Brain pericyte (primary cell): Measurements from ENCODE around the gene BTBD8.

Experiments used
- DNase-seq: peaks from one replicate; pipeline ENCODE4 v3.0.0-alpha.2; 2012; ENCODE audit warnings: low read depth, low spot score

The BTBD8 gene

DNA sequence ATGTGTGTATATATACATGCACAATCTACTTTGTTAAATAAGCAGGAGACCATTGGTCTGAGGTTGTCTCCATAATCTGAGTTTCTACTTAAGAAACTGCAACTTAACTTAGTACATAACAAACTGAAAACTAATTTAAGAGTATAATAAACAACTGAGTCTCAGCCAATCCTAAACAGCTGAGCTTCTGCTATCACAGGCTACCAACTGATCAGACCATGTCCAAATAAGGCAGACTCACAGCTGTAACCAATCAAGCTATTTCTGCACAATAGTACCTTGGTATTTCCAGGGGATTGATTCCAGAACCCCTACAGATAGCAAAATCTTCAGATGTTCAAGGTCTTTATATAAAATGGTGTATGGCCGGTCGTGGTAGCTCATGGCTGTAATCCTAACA lies 111.6 kb downstream of the BTBD8 start:
- DNase-seq, result no peak

DNA sequence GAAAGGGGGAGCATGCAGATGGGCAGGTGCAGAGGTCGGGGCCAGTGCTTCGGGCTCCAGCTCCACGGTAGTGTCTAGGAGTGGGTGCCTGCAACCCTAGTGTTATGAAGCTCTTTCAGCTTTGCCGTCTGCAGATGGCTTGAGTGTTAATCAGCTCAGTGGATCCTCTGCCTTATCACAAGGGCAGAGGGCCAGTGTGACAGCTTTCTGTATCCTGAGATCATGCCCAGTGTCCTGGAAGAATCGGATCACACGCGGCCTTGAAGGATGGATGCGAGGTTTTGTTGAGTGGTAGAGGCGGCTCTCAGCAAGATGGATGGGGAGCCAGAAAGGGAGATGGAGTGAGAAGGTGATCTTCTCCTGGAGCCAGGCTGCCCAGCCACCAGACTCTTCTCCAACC lies 112.1 kb downstream of the BTBD8 start:
- DNase-seq, result no peak

DNA sequence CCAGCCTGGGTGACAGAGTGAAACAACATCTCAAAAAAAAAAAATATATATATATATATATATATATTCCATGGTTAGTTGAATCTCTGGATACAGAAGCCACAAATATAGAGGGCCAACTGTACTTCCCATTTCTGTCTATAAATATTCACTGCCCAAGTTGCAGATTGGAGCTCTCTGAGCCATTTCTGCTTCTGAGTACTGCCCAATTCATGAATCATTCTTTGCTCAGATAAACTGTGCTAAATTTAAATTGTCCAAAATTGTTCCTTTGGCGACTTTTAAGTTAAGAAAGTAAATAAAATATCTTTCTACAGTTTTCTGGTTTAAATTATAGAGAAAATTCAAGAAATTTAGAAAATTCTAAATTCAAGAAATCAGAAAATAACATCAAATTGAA lies 114.4 kb downstream of the BTBD8 start:
- DNase-seq, result no peak

DNA sequence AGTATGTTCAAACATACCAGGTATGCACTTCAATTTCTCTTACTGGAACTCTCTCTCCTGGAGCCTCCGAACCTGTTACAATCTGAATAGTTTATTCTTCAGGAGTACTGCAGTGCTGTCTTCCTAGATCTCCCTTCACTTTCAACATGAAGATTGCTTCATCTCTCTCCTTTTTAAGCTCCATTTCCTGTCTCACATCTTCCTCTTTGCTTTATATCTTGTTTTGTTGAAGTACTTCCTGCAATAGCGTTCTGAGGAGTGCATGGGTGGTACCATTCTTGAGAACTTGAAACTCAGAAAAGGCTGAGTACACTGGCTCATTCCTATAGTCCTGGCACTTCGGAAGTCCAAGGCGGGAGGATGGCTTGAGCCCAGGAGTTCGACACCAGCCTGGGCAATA lies 121.8 kb downstream of the BTBD8 start:
- DNase-seq, result no peak

DNA sequence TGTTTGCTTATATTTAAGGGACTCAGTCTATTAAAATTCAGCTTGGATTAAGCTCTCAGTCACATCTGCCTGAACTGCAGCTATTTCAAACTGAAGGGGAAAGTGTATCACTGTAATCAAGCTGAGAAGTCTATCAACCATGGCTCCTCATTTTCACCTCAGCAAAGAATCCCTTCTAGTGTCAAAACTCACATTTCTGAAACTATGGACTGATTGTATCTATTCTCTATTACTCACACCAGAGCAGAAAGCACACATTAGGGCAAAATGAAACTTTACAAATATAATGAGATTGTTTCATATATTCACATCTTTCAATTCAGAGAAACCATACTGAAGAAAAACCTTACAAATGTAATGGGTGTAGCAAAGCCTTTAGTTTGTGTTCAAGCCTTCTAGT lies 123.0 kb downstream of the BTBD8 start:
- DNase-seq, result no peak

DNA sequence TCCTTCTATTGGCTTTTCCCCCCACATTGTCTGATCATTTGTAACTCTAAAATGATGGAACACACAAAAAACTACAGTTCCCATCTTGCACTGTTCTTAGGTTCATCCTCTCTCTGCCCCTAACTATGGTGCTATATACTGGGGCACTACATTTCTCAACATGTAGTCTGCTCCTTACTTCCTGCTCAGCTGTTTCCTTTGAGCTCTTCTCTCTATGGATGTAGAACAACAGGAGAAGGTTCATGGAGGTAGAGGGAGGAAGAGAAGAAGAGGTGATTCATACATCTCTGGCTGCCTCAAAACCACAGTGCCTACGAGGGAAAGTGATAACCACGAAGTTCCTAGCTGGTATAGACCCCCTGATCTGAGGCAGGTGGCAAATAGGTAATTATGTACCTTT lies 130.6 kb downstream of the BTBD8 start:
- no peak for DNase-seq

DNA sequence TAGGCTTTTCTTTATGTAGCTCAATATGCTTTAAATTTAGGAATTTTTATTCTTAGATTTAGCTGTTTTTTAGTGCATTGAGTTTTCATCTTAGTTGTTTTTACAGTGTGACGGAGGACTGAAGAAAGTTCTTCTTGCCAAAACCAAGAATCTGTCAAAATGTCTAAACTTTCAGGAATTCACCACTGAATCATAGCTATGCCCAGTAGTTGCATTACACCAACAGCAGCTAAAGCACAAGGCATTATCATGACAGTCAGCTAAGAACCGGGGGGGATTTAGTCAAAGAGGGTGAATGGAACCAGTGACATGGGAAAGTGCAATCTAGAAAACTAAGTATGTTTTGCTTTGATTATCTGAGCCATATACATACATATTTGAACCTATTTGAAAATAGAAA lies 131.0 kb downstream of the BTBD8 start:
- no peak for DNase-seq

DNA sequence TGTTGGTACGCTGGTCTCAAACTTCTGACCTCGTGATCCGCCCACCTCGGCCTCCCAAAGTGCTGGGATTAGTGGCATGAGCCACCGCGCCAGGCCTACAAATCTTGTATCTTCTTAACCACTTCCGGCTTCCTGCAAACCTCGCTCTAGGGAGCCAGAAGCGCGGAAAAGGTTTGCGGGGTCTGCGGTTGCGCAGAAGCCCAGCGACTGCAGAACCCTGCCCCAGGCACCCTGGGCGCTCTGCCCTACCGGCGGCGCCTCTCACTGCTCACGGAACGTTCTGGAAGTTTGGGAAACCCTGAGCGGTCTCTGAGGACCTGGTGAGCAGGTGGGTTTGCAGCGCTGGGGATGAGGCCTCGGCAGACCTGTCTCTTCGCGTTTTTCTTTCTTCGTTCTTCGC lies 137.6 kb downstream of the BTBD8 start, which contains the start of gene C1orf146:
Gene C1orf146, plus strand, starts transcription at position 195 of the 400 bp plus-strand sequence. CDS start 13,506 bp downstream, outside the sequence.
- DNase-seq, result no peak

DNA sequence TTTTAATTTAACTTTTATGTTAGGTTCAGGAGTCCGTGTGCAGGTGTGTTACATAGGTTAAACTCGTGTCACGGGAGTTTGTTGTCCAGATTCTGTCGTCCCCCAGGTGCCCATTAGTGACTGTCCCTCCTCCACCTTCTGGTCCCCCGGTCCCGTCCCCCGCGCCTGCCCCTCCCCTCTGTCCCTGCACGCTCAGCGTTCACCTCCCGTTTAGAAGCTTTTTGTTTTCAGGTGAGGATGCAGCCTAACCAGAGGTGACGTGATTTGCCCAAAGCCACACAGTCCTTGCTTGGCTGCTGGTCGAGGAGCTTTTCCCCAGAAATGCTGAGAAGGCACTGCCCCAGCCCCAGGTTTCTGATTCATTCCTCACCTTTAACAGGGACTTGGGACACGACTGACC lies 138.4 kb downstream of the BTBD8 start:
- no peak for DNase-seq

DNA sequence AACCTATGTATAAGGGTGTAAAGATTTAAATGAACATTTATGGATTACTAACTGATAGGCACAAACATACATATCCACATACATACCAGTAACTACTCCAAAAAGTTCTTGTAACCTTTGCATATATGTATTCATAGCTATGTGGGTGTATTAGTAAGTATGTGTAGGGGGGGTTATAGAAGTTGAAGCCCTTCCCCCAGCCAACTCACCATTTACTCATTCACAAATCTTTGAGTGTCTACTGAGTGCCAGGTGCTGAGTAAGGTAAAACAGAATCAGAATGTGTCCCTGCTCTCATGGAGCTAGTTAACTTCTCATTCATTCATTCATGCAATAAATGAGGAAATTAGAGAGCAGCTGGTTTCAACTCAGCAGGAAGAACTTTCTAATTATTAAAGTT lies 138.9 kb downstream of the BTBD8 start:
- DNase-seq, result no peak

DNA sequence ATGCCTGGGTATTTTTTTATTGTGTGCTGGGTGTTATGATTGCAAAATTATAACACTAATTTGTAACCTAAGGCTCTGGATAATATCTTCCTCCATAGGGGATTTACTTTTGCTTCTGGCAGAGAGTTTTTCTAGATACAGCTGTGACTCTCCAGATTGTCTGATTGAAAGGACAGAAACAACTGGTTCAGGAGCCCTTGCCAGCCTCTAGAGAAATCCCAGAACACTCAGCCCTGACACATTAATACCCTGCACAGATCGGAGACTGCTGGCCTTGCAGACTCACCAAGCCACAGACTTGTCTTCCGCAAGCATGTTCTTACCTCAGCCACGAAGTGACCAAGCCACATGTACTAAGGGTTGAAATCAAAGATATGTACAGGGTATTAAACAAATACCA lies 148.3 kb downstream of the BTBD8 start:
- no peak for DNase-seq

DNA sequence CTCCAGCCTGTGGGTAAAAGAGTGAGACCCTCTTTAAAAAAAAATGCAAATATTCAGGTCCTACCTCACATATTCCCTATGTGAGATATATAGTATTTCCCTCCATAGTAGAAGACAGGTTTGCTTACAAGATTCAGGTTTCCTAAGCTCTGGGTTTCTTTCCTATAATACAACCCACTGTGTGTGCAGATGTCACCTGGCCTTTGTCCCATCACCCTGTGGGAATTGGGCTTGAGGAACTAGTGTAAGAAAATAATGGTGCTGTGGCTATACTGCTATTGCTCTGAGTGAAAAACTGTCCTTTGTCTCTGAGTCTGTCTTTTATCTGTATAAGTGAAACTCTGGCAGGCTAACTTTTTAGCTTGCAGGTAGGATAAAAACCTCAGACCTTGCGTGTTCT lies 150.6 kb downstream of the BTBD8 start:
- no peak for DNase-seq
